SK-N-SH (cell line): ENCODE data around the gene UNC13D. TPM values are rescaled to one million over a fixed set of nuclear protein-coding genes. Genes with fewer than 3 reads are reported as not detected.
A peak's percentile ranks its signal among the peaks of the same experiment; 100 is the strongest.

Experiments used
- CTCF ChIA-PET: fragments of 300-600, 350-600 bp; formaldehyde crosslinking; extraction: SDS; loops from one replicate; lab custom pipeline; 2021; lab: Yijun Ruan, JAX
- POLR2A ChIA-PET: fragments of 350-600 bp; sonication (Branson Sonifier 250); formaldehyde crosslinking; extraction: SDS; loops from one replicate; lab custom pipeline; 2020; ENCODE audit warnings: antibody characterized with exemption, inconsistent platforms; lab: Yijun Ruan, JAX
- DNase-seq: peaks from one replicate; pipeline ENCODE4 v3.0.0; 2012
- H2AFZ ChIP-seq: fragments of 200-600 bp; sonication (generic); 2 replicates; pipeline ENCODE4 v1.8.1; 2016; ENCODE audit warnings: antibody characterized with exemption, mild to moderate bottlenecking, low read depth
- H3F3A ChIP-seq: fragments of 200-600 bp; sonication (generic); replicated peaks from 2 replicates; pipeline ENCODE3; 2016; ENCODE audit warnings: antibody characterized with exemption, mild to moderate bottlenecking; ENCODE audit not compliant: insufficient read depth
- H3K27ac ChIP-seq, 2 experiments: fragments of 200-500 bp in 1 of 2; fragments of 200-600 bp in 1 of 2; sonication (Bioruptor generic) in 1 of 2; sonication (generic), shearing (Covaris generic) in 1 of 2; 2 replicates each; pipeline versions ENCODE4 v1.5.1 to v1.6.1; 2014 to 2016; ENCODE audit warnings: low read depth in 2 of 2, inconsistent platforms in 1 of 2, low read length in 1 of 2, mild to moderate bottlenecking in 1 of 2, mixed read lengths in 1 of 2
- H3K27me3 ChIP-seq: fragments of 200-600 bp; sonication (generic), shearing (Covaris generic); 2 replicates; pipeline ENCODE4 v1.6.1; 2016; ENCODE audit warnings: mixed run types; ENCODE audit not compliant: insufficient read depth
- H3K36me3 ChIP-seq, 2 experiments: fragments of 200-500 bp in 1 of 2; fragments of 200-600 bp in 1 of 2; sonication (Bioruptor generic) in 1 of 2; sonication (generic) in 1 of 2; replicated peaks in 1 of 2; 2 replicates each; pipeline versions ENCODE3 to v1.5.1; 2014 to 2016; ENCODE audit warnings: low read length in 1 of 2, mild to moderate bottlenecking in 1 of 2; ENCODE audit not compliant: insufficient read depth in 2 of 2, control insufficient read depth in 1 of 2
- H3K4me1 ChIP-seq, 2 experiments: fragments of 200-500 bp in 1 of 2; fragments of 200-600 bp in 1 of 2; sonication (Bioruptor generic) in 1 of 2; sonication (generic), shearing (Covaris generic) in 1 of 2; 2 replicates each; pipeline versions ENCODE4 v1.5.1 to v1.6.1; 2014 to 2016; ENCODE audit warnings: low read depth in 1 of 2, low read length in 1 of 2, mixed run types in 1 of 2; ENCODE audit not compliant: insufficient read depth in 2 of 2, control insufficient read depth in 1 of 2
- H3K4me2 ChIP-seq: fragments of 200-600 bp; sonication (generic), shearing (Covaris generic); 2 replicates; pipeline ENCODE4 v1.6.1; 2017; ENCODE audit warnings: mixed run types
- H3K4me3 ChIP-seq, 2 experiments: fragments of 200-500 bp in 1 of 2; fragments of 200-600 bp in 1 of 2; sonication (Bioruptor generic) in 1 of 2; sonication (generic), shearing (Covaris generic) in 1 of 2; 2 replicates each; pipeline versions ENCODE4 v1.5.1 to v1.8.1; 2014 to 2016; ENCODE audit warnings: low read depth in 2 of 2, inconsistent platforms in 1 of 2, low read length in 1 of 2, mild to moderate bottlenecking in 1 of 2, mixed read lengths in 1 of 2, moderate library complexity in 1 of 2
- H3K79me2 ChIP-seq: fragments of 200-600 bp; sonication (generic); 2 replicates; pipeline ENCODE4 v1.8.1; 2017; ENCODE audit warnings: mild to moderate bottlenecking; ENCODE audit not compliant: insufficient read depth
- H3K9ac ChIP-seq: fragments of 200-600 bp; sonication (generic); 2 replicates; pipeline ENCODE4 v1.6.1; 2017; ENCODE audit warnings: mixed run types
- H3K9me2 ChIP-seq: fragments of 200-600 bp; sonication (generic); 2 replicates; pipeline ENCODE4 v1.6.1; 2017; ENCODE audit warnings: mixed run types
- H3K9me3 ChIP-seq: fragments of 200-600 bp; sonication (generic); 2 replicates; pipeline ENCODE4 v1.6.1; 2017; ENCODE audit warnings: mixed run types, mild to moderate bottlenecking, moderate library complexity
- H4K20me1 ChIP-seq: fragments of 200-600 bp; sonication (generic); 2 replicates; pipeline ENCODE4 v1.6.1; 2017; ENCODE audit warnings: mild to moderate bottlenecking, mixed run types; ENCODE audit not compliant: insufficient read depth
- CHD2 ChIP-seq: fragments of 150-350 bp; IDR thresholded peaks from 2 replicates; pipeline ENCODE4 v1.6.1; 2018; ENCODE audit warnings: low read length; ENCODE audit not compliant: partially characterized antibody
- EP300 ChIP-seq, 2 experiments: IDR thresholded peaks; 2 replicates each; pipeline versions ENCODE4 v1.4.0 to v1.6.1; 2012; ENCODE audit warnings: borderline replicate concordance in 1 of 2, low read depth in 1 of 2, low read length in 1 of 2
- EZH2phosphoT487 ChIP-seq: fragments of 200-600 bp; sonication (generic); IDR thresholded peaks from 2 replicates; pipeline ENCODE4 v1.6.1; 2017; ENCODE audit warnings: low read depth, mixed run types, mild to moderate bottlenecking, antibody characterized with exemption, moderate library complexity, borderline replicate concordance
- FOSL2 ChIP-seq: IDR thresholded peaks from 2 replicates; pipeline ENCODE4 v1.4.0; 2012; ENCODE audit warnings: low read depth, mild to moderate bottlenecking, moderate library complexity, borderline replicate concordance
- FOXM1 ChIP-seq: IDR thresholded peaks from 2 replicates; pipeline ENCODE4 v1.4.0; 2012; ENCODE audit warnings: low read depth, mild to moderate bottlenecking
- GATA2 ChIP-seq: sonication (generic); formaldehyde crosslinking; IDR thresholded peaks from 2 replicates; pipeline ENCODE4 v1.5.0; 2020; ENCODE audit warnings: mild to moderate bottlenecking, missing genetic modification reagents
- JUND ChIP-seq: IDR thresholded peaks from 2 replicates; pipeline ENCODE4 v1.4.0; 2012
- NRF1 ChIP-seq: IDR thresholded peaks from 2 replicates; pipeline ENCODE4 v1.6.1; 2012; ENCODE audit warnings: low read depth, mild to moderate bottlenecking, low read length
- POLR2AphosphoS5 ChIP-seq: IDR thresholded peaks from 2 replicates; pipeline ENCODE4 v1.6.1; 2012; ENCODE audit warnings: low read depth, low read length
- RAD21 ChIP-seq: IDR thresholded peaks from 2 replicates; pipeline ENCODE4 v1.6.1; 2012; ENCODE audit warnings: mild to moderate bottlenecking, low read length
- REST ChIP-seq: IDR thresholded peaks from 2 replicates; pipeline ENCODE4 v1.6.1; 2012; ENCODE audit warnings: mild to moderate bottlenecking, low read depth, low read length, moderate library complexity
- RFX5 ChIP-seq: IDR thresholded peaks from 2 replicates; pipeline ENCODE4 v1.6.1; 2012; ENCODE audit warnings: mild to moderate bottlenecking, improper control_type of control experiment, low read length
- SIN3A ChIP-seq: IDR thresholded peaks from 2 replicates; pipeline ENCODE4 v1.6.1; 2012; ENCODE audit warnings: low read depth, mild to moderate bottlenecking, low read length, moderate library complexity, borderline replicate concordance
- TAF1 ChIP-seq: IDR thresholded peaks from 2 replicates; pipeline ENCODE4 v1.6.1; 2012; ENCODE audit warnings: low read depth, mild to moderate bottlenecking, low read length, moderate library complexity, borderline replicate concordance
- TCF12 ChIP-seq: IDR thresholded peaks from 2 replicates; pipeline ENCODE4 v1.4.0; 2012
- TEAD4 ChIP-seq: IDR thresholded peaks from 2 replicates; pipeline ENCODE4 v1.4.0; 2012; ENCODE audit warnings: mild to moderate bottlenecking, borderline replicate concordance; ENCODE audit not compliant: insufficient read depth
- USF1 ChIP-seq: IDR thresholded peaks from 2 replicates; pipeline ENCODE4 v1.4.0; 2012; ENCODE audit warnings: low read depth, borderline replicate concordance
- YY1 ChIP-seq: IDR thresholded peaks from 2 replicates; pipeline ENCODE4 v1.4.0; 2012; ENCODE audit warnings: low read depth, mild to moderate bottlenecking
- WGBS: methylation state at CpG from one replicate; pipeline ENCODE4 v1.1.6; 2017; ENCODE audit warnings: low lambda C conversion rate; 5-methylcytosine and 5-hydroxymethylcytosine counted together
- polyA plus RNA-seq, 3 experiments: library from polyadenylated mRNA; depleted of rRNA; stranded (reverse); fragments of >200 nt; gene quantifications; 2 replicates each; pipeline ENCODE4 v1.2.3, GENCODE V29; 2012
- TF ChIP-seq, protein P1 (sequence below): fragments of 200-600 bp; sonication (generic); IDR thresholded peaks from 2 replicates; pipeline ENCODE4 v1.6.1; 2017; ENCODE audit warnings: antibody characterized with exemption, mild to moderate bottlenecking, moderate library complexity

Gene UNC13D
- polyA plus RNA-seq, 1 of the 3 experiments (the other 2 are of a cell fraction) = 0.99 TPM

GRCh38 chr17:75808549-75808904, 35.7 kb downstream of the UNC13D start:
- Histone ChIP-seq H3K27me3 (no peaks in the 10 kb centered on the region), H3K79me2 (peaks cover 37% of the 10 kb centered on the region; the same call in 1 of the 2 replicates), H3K4me2 (no peak overlapping the region), H3K36me3 (peaks cover 5 to 22% of the 10 kb centered on the region in 2 experiments), H3K9me3 (no peaks in the 10 kb centered on the region), H3K4me3 (no peak overlapping the region), H2AFZ (no peak overlapping the region), H3K9me2 (no peaks in the 10 kb centered on the region), H4K20me1 (no peaks in the 10 kb centered on the region), H3K27ac (peak overlapping the region in 1 of 2 experiments; percentile 30; a peak in 1 of 4 replicates), H3F3A (no peaks in the 10 kb centered on the region), H3K9ac (no peak overlapping the region), H3K4me1 (peaks cover 0 to 6% of the 10 kb centered on the region in 2 experiments; a peak in 1 of 4 replicates)
- no peak for DNase-seq
- WGBS = 90% methylated on average over 4 of the region's 4 CpGs
- TF ChIP-seq GATA2 (no peak), JUND (no peak), TEAD4 (no peak), TAF1 (no peak), FOSL2 (no peak), USF1 (no peak), POLR2AphosphoS5 (no peak), RAD21 (no peak), YY1 (no peak), EZH2phosphoT487 (no peak), NRF1 (no peak), TCF12 (no peak), REST (no peak), EP300 (IDR thresholded peaks at IDR 0.05; ENCODE audit: borderline replicate concordance in 1 of 2, low read depth in 1 of 2, low read length in 1 of 2) (no peak), CHD2 (no peak), SIN3A (no peak), FOXM1 (no peak), RFX5 (no peak)
- TF ChIP-seq, protein P1, sequence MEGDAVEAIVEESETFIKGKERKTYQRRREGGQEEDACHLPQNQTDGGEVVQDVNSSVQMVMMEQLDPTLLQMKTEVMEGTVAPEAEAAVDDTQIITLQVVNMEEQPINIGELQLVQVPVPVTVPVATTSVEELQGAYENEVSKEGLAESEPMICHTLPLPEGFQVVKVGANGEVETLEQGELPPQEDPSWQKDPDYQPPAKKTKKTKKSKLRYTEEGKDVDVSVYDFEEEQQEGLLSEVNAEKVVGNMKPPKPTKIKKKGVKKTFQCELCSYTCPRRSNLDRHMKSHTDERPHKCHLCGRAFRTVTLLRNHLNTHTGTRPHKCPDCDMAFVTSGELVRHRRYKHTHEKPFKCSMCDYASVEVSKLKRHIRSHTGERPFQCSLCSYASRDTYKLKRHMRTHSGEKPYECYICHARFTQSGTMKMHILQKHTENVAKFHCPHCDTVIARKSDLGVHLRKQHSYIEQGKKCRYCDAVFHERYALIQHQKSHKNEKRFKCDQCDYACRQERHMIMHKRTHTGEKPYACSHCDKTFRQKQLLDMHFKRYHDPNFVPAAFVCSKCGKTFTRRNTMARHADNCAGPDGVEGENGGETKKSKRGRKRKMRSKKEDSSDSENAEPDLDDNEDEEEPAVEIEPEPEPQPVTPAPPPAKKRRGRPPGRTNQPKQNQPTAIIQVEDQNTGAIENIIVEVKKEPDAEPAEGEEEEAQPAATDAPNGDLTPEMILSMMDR = no peak
- POLR2A ChIA-PET = interaction anchor here (0.9 to 2.4 kb wide), 7 partner anchors 9 to 32 kb away, joined by 3 to 12 read pairs (median 3); partner anchors contain the start of gene UNK
- CTCF ChIA-PET = interaction anchor here (0.8 to 3.1 kb wide), 8 partner anchors 10 to 61 kb away, joined by 3 to 18 read pairs (median 3); no protein-coding TSS in a partner anchor
